ENCODE measurements around the gene USO1. TPM values are rescaled to one million over a fixed set of nuclear protein-coding genes. Genes with fewer than 3 reads are reported as not detected.
A peak's percentile ranks its signal among the peaks of the same experiment; 100 is the strongest.
"Not testable (repeated sequence)": the region's sequence is repeated elsewhere in the genome, so short reads cannot be mapped to it uniquely, and the experiment has no call there.

The USO1 gene, protein sequence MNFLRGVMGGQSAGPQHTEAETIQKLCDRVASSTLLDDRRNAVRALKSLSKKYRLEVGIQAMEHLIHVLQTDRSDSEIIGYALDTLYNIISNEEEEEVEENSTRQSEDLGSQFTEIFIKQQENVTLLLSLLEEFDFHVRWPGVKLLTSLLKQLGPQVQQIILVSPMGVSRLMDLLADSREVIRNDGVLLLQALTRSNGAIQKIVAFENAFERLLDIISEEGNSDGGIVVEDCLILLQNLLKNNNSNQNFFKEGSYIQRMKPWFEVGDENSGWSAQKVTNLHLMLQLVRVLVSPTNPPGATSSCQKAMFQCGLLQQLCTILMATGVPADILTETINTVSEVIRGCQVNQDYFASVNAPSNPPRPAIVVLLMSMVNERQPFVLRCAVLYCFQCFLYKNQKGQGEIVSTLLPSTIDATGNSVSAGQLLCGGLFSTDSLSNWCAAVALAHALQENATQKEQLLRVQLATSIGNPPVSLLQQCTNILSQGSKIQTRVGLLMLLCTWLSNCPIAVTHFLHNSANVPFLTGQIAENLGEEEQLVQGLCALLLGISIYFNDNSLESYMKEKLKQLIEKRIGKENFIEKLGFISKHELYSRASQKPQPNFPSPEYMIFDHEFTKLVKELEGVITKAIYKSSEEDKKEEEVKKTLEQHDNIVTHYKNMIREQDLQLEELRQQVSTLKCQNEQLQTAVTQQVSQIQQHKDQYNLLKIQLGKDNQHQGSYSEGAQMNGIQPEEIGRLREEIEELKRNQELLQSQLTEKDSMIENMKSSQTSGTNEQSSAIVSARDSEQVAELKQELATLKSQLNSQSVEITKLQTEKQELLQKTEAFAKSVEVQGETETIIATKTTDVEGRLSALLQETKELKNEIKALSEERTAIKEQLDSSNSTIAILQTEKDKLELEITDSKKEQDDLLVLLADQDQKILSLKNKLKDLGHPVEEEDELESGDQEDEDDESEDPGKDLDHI
- total RNA-seq: 10 to 100 TPM; 55.2 to 56.7 TPM

DNA sequence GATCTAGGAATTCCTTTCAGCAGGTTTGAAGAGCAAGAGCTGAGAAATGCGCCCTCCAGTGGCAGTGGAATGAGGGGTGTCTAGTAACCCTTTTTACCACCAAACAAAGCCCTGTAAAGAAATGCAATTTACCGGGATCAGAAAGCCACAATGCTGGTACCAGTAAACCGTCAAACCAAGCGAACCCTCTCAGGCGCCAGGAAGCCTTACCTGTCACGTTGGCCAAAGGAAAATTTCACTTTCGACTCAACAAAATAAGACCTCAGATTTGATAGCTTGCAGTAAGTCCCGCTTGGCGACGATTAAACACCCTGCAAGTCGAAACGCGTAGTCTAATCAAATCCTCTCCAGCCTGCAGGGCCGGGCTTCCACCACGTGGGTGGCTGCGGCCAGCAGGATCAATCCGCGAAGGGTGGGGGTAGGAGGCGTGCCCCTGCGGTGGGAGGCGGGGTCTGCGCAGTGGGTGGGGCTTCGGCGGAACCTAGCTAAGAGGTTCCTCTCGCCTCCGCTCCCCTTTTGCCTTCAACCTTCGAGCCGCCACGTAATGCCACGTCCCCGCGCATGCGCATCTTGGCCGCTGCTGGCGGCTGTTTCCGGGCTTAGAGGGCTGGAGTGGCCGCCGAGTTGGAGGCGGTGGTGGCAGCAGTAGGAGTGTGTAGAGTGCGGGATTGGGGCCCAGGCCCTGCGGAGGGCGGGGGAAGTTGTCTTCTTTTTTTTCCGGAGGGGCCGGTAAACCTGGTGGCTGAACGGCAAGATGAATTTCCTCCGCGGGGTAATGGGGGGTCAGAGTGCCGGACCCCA lies at the start of gene USO1:
Gene USO1, plus strand, starts transcription at position 512 of the 801 bp plus-strand sequence. Its CDS starts 243 bp downstream, at position 755.
- H3K27me3 Mint-ChIP-seq: no peaks in the 10 kb centered on the region
- ATAC-seq (peak; percentile 94), DNase-seq (peak; percentile 99)
- ChIA-PET POLR2A (interaction anchor here (0.6 to 1.8 kb wide), 13 partner anchors 9 to 210 kb away, joined by 3 to 11 read pairs (median 3); partner anchors contain the start of genes G3BP2, RCHY1 and THAP6), CTCF (interaction anchor here (0.6 to 3.3 kb wide), 28 partner anchors 9 to 894 kb away, joined by 3 to 27 read pairs (median 6); partner anchors contain the start of genes CDKL2, G3BP2, RCHY1 and THAP6)
- intact Hi-C loops (cut with DNase I, micrococcal nuclease): loop anchor here (1.0 to 5.0 kb wide), 13 partner anchors 25 to 1353 kb away; partner anchors contain the start of genes CDKL2 (in 2 of the 2), G3BP2 (in 2 of the 2), RCHY1 (in 2 of the 2) and THAP6 (in 2 of the 2)
- peaks cover 10% of the 10 kb centered on the region for H3K36me3 Mint-ChIP-seq (ENCODE audit: low read depth)
- no peaks in the 10 kb centered on the region for H3K9me3 Mint-ChIP-seq (ENCODE audit: low read depth)
- H3K4me1 Mint-ChIP-seq: peaks cover 46% of the 10 kb centered on the region
- peak within 1 kb of the TSS; percentile 99 for H3K4me3 Mint-ChIP-seq
- H3K27ac Mint-ChIP-seq: peak within 1 kb of the TSS; percentile 97

- H3K36me3 Mint-ChIP-seq (ENCODE audit: low read depth): peaks cover 13% of the 10 kb centered on the region
- no peaks in the 10 kb centered on the region for H3K27me3 Mint-ChIP-seq
- intact Hi-C loops (cut with DNase I, micrococcal nuclease): loop anchor here in 1 of 2 experiments (10.0 kb wide), 1 partner anchor 1480 kb away; the partner anchor contains the start of gene CCNG2
- peaks cover 23% of the 10 kb centered on the region for H3K4me1 Mint-ChIP-seq
- DNase-seq: no peak
- no peaks in the 10 kb centered on the region for H3K9me3 Mint-ChIP-seq (ENCODE audit: low read depth)
- no peak overlapping the region for H3K27ac Mint-ChIP-seq
- CTCF ChIA-PET: no interaction called here
- H3K4me3 Mint-ChIP-seq: no peak overlapping the region
- POLR2A ChIA-PET: no interaction called here
- ATAC-seq: no peak
Measured at GRCh38 chr4:75675004-75675531, 49.3 kb upstream of the USO1 start.

DNA sequence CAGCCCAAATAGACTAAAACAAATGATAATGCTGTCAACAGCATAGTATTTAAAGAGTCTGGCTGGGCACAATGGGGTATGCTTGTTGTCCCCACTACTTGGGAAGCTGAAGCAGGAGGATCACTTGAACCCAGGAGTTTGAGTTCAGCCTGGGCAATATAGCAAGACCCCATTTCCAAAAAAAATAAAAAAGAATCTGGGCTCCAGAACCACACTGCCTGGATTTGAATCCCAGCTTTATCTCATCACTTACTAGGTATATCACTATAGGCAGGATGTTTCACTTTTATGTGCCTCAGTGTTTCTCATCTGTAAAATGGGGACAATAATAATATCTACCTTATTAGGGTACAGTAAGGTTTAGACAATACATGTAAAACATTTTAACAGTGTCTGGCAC lies 45.9 kb upstream of the USO1 start:
- ChIA-PET CTCF (no interaction called here), POLR2A (no interaction called here)
- H3K36me3 Mint-ChIP-seq (ENCODE audit: low read depth): no peaks in the 10 kb centered on the region
- peaks cover 17% of the 10 kb centered on the region for H3K4me1 Mint-ChIP-seq
- H3K27ac Mint-ChIP-seq: no peak overlapping the region
- H3K27me3 Mint-ChIP-seq: no peaks in the 10 kb centered on the region
- intact Hi-C loops (cut with DNase I, micrococcal nuclease): loop anchor here in 1 of 2 experiments (10.0 kb wide), 1 partner anchor 1476 kb away; the partner anchor contains the start of gene CCNG2
- ATAC-seq: no peak
- DNase-seq: no peak
- no peaks in the 10 kb centered on the region for H3K9me3 Mint-ChIP-seq (ENCODE audit: low read depth)
- H3K4me3 Mint-ChIP-seq: no peak overlapping the region

DNA sequence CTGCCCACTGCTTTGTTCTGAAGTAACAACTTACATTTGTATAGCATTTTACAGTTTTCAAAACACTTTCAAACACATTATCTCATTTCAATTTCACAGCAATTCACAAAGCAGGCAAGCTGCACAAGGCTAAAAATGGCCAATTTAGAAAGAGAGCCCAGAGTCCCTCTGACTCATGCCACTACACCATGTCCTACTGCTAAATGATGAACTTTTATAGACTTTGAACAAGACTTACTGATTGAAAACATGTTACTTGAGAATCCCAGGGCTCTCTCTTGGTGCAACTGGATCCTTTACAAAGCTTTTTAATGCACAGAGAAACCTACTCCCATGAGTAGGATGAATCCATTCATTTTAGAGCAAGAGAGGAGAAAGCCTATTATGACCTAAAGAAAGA lies 45.4 kb upstream of the USO1 start:
- DNase-seq (no peak), ATAC-seq (no peak)
- Mint-ChIP-seq H3K4me3 (no peak overlapping the region), H3K4me1 (peaks cover 19% of the 10 kb centered on the region), H3K9me3 (ENCODE audit: low read depth) (no peaks in the 10 kb centered on the region), H3K27me3 (no peaks in the 10 kb centered on the region), H3K36me3 (ENCODE audit: low read depth) (no peaks in the 10 kb centered on the region), H3K27ac (no peak overlapping the region)
- intact Hi-C loops (cut with DNase I, micrococcal nuclease): loop anchor here in 1 of 2 experiments (10.0 kb wide), 1 partner anchor 1476 kb away; the partner anchor contains the start of gene CCNG2
- ChIA-PET CTCF (interaction anchor here (0.5 kb wide), 1 partner anchor 173 kb away, joined by 7 read pairs; no protein-coding TSS in a partner anchor), POLR2A (no interaction called here)

- intact Hi-C loops (cut with DNase I, micrococcal nuclease): loop anchor here in 1 of 2 experiments (10.0 kb wide), 1 partner anchor 1475 kb away; the partner anchor contains the start of gene CCNG2
- ChIA-PET CTCF (no interaction called here), POLR2A (no interaction called here)
- Mint-ChIP-seq H3K27ac (no peak overlapping the region), H3K4me3 (no peak overlapping the region), H3K27me3 (no peaks in the 10 kb centered on the region), H3K36me3 (ENCODE audit: low read depth) (no peaks in the 10 kb centered on the region), H3K4me1 (peaks cover 17% of the 10 kb centered on the region), H3K9me3 (ENCODE audit: low read depth) (no peaks in the 10 kb centered on the region)
- DNase-seq (no peak), ATAC-seq (no peak)
Measured at GRCh38 chr4:75679876-75680575, 44.4 kb upstream of the USO1 start.

DNA sequence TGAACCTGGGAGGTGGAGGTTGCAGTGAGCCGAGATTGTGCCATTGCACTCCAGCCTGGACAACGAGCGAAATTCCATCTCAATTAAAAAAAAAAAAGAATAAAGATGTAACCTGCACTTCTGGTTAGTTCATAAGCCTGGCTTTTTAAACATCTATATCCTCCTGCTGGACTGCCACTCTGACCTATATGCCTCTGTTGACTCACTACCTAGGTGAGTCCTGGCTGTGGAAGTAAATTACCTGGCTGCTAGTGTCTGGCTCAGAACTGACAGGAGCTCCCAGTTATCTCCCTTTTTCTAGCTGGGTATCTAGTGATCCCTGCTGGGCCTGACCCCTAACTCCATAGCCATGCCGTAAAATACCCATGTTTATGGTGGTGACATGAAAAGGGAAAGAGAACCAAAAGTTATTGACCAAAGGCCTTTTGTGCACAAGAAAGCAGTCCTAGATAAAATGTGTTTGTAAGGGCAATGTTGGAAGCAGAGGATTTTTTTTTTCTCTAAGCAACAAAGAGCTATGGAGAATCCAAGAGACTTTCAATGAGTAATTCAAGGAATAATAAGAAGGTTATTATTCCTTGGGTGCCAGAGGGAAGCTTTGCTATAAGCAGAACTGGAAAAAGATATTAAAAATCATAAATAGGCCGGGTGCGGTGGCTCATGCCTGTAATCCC lies 40.8 kb upstream of the USO1 start:
- ChIA-PET POLR2A (no interaction called here), CTCF (interaction anchor here (1.5 kb wide), 1 partner anchor 40 kb away, joined by 8 read pairs; the partner anchor contains the start of gene USO1)
- no peaks in the 10 kb centered on the region for H3K27me3 Mint-ChIP-seq
- H3K9me3 Mint-ChIP-seq (ENCODE audit: low read depth): no peaks in the 10 kb centered on the region
- no peak overlapping the region for H3K4me3 Mint-ChIP-seq
- DNase-seq (no peak), ATAC-seq (no peak)
- intact Hi-C loops (cut with DNase I, micrococcal nuclease): no loop called here
- peaks cover 2% of the 10 kb centered on the region for H3K36me3 Mint-ChIP-seq (ENCODE audit: low read depth)
- peaks cover 30% of the 10 kb centered on the region for H3K4me1 Mint-ChIP-seq
- no peak overlapping the region for H3K27ac Mint-ChIP-seq

GRCh38 chr4:75685546-75686189 lies 38.7 kb upstream of the USO1 start:
- Mint-ChIP-seq H3K9me3 (ENCODE audit: low read depth) (no peaks in the 10 kb centered on the region), H3K4me1 (peaks cover 30% of the 10 kb centered on the region), H3K4me3 (no peak overlapping the region), H3K36me3 (ENCODE audit: low read depth) (peaks cover 4% of the 10 kb centered on the region), H3K27ac (no peak overlapping the region), H3K27me3 (no peaks in the 10 kb centered on the region)
- CTCF ChIA-PET: interaction anchor here (0.6 to 1.0 kb wide), 2 partner anchors 38 to 49 kb away, joined by 3 read pairs; partner anchors contain the start of gene USO1
- POLR2A ChIA-PET: no interaction called here
- ATAC-seq (no peak), DNase-seq (no peak)
- intact Hi-C loops (cut with DNase I, micrococcal nuclease): no loop called here

DNA sequence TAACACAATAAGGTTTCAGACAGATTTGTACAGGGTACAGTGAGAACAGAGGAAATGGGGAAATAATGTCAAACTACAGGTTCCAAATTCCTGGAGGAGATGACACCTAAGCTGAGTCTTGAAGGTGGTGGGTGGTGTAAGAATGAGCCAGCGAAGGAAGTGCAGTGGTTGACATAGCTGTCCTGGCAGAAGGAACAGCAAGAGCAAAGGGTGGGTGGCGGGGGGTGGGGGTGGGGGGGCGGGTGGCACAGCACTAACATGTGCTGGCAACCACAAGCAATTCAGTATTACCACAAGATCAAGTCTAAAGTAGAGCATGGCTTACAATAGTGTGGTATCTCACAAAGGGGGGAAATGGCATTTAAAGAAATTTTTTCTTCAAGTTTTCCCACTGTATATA lies 38.0 kb upstream of the USO1 start:
- POLR2A ChIA-PET: interaction anchor here (0.6 kb wide), 1 partner anchor 25 kb away, joined by 4 read pairs; no protein-coding TSS in a partner anchor
- DNase-seq: peak; percentile 20
- no peak overlapping the region for H3K4me3 Mint-ChIP-seq

GRCh38 chr4:75687125-75687524 lies 37.3 kb upstream of the USO1 start:
- H3K27me3 Mint-ChIP-seq; DNase-seq; H3K4me3 Mint-ChIP-seq; H3K36me3 Mint-ChIP-seq (ENCODE audit: low read depth); H3K9me3 Mint-ChIP-seq (ENCODE audit: low read depth); intact Hi-C loops (cut with DNase I, micrococcal nuclease); ATAC-seq; H3K27ac Mint-ChIP-seq: not testable (repeated sequence)
- peaks cover 29% of the 10 kb centered on the region for H3K4me1 Mint-ChIP-seq
- POLR2A ChIA-PET: interaction anchor here (0.6 kb wide), 1 partner anchor 11 kb away, joined by 3 read pairs; no protein-coding TSS in a partner anchor
- CTCF ChIA-PET: interaction anchor here (0.6 to 1.6 kb wide), 3 partner anchors 11 to 14 kb away, joined by 3 read pairs; partner anchors contain the start of gene G3BP2

More for the DNA sequence above, 38.0 kb upstream of the USO1 start:
- Mint-ChIP-seq H3K9me3 (ENCODE audit: low read depth) (no peaks in the 10 kb centered on the region), H3K36me3 (ENCODE audit: low read depth) (peaks cover 4% of the 10 kb centered on the region), H3K4me1 (peaks cover 30% of the 10 kb centered on the region), H3K27me3 (no peaks in the 10 kb centered on the region), H3K27ac (no peak overlapping the region)
- peak; percentile 73 for ATAC-seq
- intact Hi-C loops (cut with DNase I, micrococcal nuclease): no loop called here
- CTCF ChIA-PET: interaction anchor here (1.0 kb wide), 1 partner anchor 38 kb away, joined by 3 read pairs; the partner anchor contains the start of gene USO1

Measured in activated CD4-positive, alpha-beta T cell treated with anti-CD3 and anti-CD28 coated beads for 36 hours (primary cell).